ENCODE results near the gene ZNF552. TPM values are rescaled to one million over a fixed set of nuclear protein-coding genes. Genes with fewer than 3 reads are reported as not detected.

The ZNF552 gene
- total RNA-seq, 1 donor from 2014 or later, result 6.9 TPM

DNA sequence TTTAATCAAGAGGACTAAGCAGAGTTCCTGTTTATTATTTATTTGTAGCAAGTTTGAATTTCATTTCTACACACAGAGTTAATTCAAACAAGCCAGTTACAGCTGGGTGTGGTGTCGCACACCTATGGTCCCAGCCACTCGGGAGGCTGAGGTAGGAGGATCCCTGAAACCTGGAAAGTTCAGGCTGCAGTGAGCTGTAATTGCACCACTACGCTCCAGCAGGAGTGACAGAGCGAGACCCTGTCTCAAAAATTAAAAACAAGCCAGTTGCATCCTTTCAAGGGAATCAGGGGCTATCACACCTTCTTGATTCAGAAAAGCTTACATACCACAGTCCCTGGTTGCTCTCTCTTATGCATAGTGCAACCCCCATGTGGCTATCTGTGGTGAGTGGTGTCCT is 25.4 kb downstream of the ZNF552 start:
- no peaks in the 10 kb centered on the region for H3K4me1 ChIP-seq
- H3K9me3 ChIP-seq, result peaks cover 64 to 95% of the 10 kb centered on the region in 2 donors
- H3K36me3 ChIP-seq, result peaks cover 29 to 74% of the 10 kb centered on the region in 2 donors
- intact Hi-C loops (cut with DNase I), result no loop called here
- no peak overlapping the region for H3K27ac ChIP-seq
- no peaks in the 10 kb centered on the region for H3K27me3 ChIP-seq
- TF ChIP-seq, protein P1, sequence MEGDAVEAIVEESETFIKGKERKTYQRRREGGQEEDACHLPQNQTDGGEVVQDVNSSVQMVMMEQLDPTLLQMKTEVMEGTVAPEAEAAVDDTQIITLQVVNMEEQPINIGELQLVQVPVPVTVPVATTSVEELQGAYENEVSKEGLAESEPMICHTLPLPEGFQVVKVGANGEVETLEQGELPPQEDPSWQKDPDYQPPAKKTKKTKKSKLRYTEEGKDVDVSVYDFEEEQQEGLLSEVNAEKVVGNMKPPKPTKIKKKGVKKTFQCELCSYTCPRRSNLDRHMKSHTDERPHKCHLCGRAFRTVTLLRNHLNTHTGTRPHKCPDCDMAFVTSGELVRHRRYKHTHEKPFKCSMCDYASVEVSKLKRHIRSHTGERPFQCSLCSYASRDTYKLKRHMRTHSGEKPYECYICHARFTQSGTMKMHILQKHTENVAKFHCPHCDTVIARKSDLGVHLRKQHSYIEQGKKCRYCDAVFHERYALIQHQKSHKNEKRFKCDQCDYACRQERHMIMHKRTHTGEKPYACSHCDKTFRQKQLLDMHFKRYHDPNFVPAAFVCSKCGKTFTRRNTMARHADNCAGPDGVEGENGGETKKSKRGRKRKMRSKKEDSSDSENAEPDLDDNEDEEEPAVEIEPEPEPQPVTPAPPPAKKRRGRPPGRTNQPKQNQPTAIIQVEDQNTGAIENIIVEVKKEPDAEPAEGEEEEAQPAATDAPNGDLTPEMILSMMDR (IDR thresholded peaks at IDR 0.05), result no peak
- H3K4me3 ChIP-seq, result no peak overlapping the region
- no peak for DNase-seq (ENCODE audit: low spot score in 2 of 2)

DNA sequence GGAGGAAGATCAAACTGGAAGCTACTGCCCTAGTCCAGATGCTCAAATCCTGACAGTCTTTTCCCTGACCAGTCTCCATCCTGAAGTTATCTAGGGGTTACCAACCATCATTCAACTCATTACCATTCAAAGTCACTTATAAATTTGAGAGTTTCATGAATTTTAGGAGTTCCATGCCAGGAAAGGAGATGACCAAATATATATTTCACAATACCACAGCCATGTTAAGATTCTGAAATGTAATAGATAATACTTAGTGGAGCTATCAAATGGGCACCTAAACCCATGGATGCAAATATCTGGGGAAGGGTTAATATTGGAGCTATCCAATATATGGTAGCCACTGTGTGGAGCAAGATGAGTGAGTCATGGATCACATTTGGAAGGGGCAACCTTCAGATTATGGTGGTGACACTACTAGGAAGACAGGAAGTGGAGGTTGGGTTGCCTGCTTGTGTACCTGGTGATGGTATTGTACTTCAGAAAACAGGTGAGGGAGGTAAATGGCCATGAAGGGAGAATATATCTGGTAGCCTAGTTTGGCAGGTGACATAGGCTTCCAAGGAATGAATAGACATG is 26.5 kb downstream of the ZNF552 start:
- Histone ChIP-seq H3K9me3 (peaks cover 74 to 95% of the 10 kb centered on the region in 2 donors), H3K36me3 (peaks cover 25 to 70% of the 10 kb centered on the region in 2 donors), H3K4me3 (no peak overlapping the region), H3K27ac (no peak overlapping the region), H3K27me3 (no peaks in the 10 kb centered on the region), H3K4me1 (no peaks in the 10 kb centered on the region)
- TF ChIP-seq, protein P1 (IDR thresholded peaks at IDR 0.05), result no peak
- DNase-seq (ENCODE audit: low spot score in 2 of 2), result no peak
- intact Hi-C loops (cut with DNase I), result no loop called here

DNA sequence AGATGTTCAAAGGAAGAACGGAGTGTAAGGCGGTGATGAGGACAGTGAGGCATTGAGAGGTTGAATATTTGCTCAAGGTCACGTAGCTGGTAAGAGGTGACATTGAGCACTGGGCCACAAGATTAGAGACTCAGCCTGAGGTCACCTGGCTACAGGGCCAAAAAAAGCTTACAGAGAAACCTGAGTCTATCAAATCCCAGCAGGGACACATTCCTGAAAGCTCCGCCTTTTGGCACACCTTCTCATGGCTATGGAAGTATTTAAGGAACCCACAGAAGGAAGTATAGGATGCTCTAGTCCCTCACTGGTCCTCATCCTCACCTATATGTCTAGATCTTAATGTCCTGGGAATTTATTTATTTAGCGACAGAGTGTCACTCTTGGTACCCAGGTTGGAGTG is 27.8 kb downstream of the ZNF552 start:
- TF ChIP-seq, protein P1 (IDR thresholded peaks at IDR 0.05), result no peak
- DNase-seq (ENCODE audit: low spot score in 2 of 2), result no peak
- Histone ChIP-seq H3K27me3 (no peaks in the 10 kb centered on the region), H3K27ac (no peak overlapping the region), H3K4me3 (no peak overlapping the region), H3K9me3 (peaks cover 74 to 96% of the 10 kb centered on the region in 2 donors), H3K36me3 (peaks cover 18 to 63% of the 10 kb centered on the region in 2 donors), H3K4me1 (no peaks in the 10 kb centered on the region)
- intact Hi-C loops (cut with DNase I), result no loop called here

GRCh38 chr19:57786286-57786685 is 28.4 kb downstream of the ZNF552 start:
- H3K36me3 ChIP-seq, result peaks cover 14 to 69% of the 10 kb centered on the region in 2 donors
- H3K4me3 ChIP-seq, result no peak overlapping the region
- H3K9me3 ChIP-seq, result peaks cover 76 to 97% of the 10 kb centered on the region in 2 donors
- H3K27me3 ChIP-seq, result no peaks in the 10 kb centered on the region
- H3K27ac ChIP-seq, result no peak overlapping the region
- DNase-seq (ENCODE audit: low spot score in 2 of 2), result no peak
- H3K4me1 ChIP-seq, result no peaks in the 10 kb centered on the region
- intact Hi-C loops (cut with DNase I), result no loop called here
- TF ChIP-seq, protein P1 (IDR thresholded peaks at IDR 0.05), result no peak

GRCh38 chr19:57779220-57779845 is 35.4 kb downstream of the ZNF552 start:
- Histone ChIP-seq H3K27me3 (no peaks in the 10 kb centered on the region), H3K4me3 (no peak overlapping the region), H3K36me3 (peaks cover 55 to 85% of the 10 kb centered on the region in 2 donors), H3K9me3 (peaks cover 75 to 100% of the 10 kb centered on the region in 2 donors), H3K4me1 (no peaks in the 10 kb centered on the region), H3K27ac (no peak overlapping the region)
- intact Hi-C loops (cut with DNase I), result no loop called here
- TF ChIP-seq, protein P1 (IDR thresholded peaks at IDR 0.05), result no peak
- no peak for DNase-seq (ENCODE audit: low spot score in 2 of 2)
